HG02763 (cell line): ENCODE results near the gene FTO.

Experiments
- ATAC-seq: cut with Tn5 transposase; IDR thresholded peaks from one replicate; pipeline ENCODE4 v1.9.1; 2021; ENCODE audit warnings: mild to moderate bottlenecking, moderate library complexity; ENCODE audit not compliant: unreplicated experiment

FTO gene

DNA sequence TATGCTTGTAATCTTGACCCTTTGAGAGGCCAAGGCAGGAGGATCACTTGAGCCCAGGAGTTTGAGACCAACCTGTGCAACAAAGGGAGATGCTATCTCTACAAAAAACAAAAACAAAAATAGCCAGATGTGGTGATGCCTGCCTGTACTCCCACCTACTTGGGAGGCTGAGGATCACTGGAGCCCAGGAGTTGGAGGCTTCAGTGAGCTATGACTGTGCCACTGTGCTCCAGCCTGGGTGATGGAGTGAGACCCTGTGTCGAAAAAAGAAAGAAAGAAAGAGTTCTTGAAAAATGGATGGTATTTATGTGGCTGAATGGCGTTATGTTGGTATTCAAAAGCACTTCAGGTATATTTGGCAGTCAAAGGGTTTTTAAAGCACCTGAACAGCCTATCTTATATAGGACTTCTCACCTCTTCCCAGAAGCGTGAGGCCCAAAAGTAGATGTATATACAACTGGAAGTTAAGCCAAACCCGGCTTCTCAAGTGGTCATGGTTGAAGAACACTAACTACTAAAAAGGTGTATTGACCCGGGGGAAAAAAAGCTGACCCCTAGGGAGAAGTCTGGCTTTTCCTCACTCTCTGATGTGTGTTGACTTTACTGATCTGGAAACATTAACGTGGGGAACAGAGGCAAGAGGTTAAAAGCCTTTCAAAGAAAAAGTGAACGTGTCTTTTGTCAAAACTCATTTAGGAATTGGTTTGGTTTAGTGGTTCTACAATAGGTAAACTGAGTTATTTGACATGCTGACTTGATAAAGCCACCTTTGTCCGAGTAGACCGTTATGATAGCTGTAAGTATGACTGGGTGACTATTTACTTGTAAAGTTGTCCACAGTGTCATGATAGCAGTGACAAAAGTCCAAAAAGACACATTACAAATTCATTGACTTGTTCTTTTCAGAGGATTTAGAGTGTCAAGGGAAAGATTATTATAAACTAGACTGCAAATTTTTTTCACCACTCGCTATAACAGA, 399.2 kb downstream of the FTO start:
- ATAC-seq: no peak

DNA sequence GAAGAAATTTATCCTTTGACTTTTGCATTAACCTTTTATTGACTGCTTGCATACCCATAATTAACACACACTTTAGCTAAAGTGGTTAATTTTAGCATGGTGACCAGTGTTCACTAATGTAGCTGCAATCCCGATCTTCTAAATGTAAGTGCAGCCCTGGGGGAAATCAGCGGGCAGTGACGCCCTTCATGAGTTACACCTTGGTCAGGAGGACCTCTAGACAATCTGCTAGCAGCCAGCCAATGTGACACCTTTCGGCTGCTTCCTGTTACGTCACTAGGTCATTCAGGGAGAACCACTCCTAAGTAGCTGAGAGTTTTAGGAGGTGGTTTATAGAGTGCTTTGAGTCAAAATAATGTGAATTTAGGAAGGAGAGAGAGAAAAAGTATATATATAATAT, 402.1 kb downstream of the FTO start:
- no peak for ATAC-seq

DNA sequence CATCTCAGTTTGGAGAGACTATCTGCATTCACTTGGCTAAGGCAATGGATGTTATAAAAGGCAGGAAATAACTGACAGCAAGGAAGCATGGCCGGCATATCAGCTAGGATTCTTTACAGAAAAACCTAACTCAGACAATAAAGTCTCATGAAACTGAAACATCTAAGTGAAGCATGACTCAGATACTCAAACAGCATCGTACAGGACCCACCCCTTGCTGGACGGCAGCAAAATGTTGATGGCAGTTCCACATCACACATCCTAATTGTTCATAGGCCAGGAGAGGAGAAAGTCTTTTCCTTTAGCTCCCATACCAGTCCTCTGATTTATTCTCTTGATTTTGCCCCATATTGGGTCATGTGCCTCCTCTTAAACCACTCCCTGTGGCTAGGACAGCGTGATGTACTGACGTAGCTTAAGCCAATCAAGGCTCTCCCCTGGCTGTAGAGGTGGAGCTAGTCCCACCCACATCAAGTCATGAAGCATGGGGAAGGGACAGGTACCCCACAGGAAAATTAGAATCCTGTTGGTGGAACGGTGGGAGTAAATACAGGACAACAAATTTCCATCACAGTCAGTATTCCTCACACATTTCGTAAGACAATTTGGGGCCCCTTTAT, 403.7 kb downstream of the FTO start:
- ATAC-seq: no peak

DNA sequence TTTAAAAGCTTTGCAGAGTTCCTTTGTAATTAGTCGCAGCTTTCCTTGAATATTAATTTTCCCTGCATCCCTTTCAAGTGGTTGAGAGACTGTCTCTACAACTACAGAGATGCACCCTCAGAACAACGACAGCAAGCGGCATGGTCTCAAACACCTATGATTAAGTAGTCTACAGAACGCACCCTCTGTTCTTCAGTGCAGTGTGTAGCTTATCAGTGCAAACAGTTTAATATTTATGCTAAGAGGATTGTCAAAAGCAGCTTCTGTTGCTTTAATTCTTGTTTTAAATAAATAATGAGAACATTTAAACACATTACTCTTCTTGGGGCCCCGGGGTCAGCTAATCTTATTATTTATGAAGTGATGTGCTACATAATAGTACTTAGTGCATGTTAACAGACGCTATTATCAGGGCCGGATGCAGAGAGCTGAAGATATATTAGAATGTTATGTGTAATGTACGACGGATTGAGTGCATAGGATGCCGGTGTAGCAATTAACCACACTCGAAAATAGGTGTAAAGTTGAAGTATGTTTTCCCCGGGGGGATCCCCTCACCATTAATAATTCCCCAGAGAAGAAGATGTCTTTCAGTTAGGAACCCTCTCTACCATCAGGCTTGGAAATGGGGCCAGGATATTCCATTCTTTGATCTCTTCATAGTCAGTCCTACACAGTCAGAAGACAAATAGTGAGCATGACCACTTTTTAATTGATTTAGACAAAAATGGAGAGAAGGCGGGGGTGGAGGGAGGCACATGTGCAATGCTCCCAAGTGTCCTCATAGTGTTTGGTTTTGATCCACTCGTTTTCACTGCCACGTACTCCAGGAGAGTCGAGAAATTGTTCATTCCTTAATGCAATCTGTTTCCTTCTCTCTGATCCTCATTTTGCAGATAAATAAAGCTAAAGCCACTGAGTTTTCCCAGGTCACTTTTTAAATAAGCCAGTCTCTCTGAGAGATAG, 406.3 kb downstream of the FTO start:
- ATAC-seq: no peak

DNA sequence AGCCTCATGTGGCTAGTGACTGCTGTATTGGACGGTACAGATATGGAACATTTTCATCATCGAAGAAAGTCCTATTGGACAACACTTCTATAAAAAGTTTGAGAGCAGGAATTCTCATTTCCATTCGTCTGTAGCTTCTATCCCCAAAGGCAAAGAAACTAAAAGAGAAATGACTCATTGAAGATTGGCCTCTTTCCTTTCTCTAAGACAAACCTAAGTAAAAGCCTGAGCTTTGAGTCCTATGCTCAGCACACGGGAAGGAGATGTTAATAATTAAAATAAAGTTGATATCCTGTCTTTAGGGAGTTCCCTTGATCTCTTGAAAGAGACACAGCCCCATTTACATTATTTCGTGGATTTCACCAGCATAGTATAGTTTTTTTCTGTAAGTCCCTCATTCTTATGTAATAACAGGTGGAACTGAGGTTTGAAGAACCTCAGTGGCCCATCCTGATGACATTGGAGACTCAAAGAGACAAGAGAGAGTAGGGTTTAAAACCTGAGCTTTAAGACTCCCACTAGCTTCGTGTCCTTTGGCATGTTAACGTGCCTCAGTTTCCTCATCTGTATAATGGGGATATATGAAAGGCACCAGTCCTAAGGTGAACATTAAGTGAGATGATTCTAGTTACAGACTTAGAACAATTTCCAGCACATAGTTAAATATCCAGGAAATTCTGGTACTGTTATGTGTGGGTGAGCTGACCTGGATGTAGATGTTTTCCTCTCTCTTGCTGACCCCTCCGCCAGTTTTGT, 408.7 kb downstream of the FTO start:
- ATAC-seq: no peak

DNA sequence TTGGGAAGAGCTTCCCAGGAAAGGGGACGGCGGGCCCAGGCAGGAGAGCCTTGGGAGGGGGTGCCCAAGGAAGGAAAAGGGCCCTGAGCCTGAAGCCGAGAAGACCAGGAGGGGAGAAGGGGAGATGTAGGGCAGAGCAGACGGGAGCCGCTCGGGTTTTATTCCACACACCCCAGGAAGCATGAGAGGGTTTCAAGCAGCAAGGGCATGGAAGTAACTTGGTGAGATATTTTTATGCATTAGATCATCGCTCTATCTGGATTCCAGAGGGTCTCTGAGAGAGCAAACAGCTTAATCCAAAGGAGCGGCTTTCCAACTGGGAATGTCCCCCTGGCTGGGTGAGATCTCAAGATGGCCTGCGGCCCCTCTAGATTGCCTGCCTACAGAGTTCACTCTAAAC, 411.6 kb downstream of the FTO start:
- ATAC-seq: no peak

DNA sequence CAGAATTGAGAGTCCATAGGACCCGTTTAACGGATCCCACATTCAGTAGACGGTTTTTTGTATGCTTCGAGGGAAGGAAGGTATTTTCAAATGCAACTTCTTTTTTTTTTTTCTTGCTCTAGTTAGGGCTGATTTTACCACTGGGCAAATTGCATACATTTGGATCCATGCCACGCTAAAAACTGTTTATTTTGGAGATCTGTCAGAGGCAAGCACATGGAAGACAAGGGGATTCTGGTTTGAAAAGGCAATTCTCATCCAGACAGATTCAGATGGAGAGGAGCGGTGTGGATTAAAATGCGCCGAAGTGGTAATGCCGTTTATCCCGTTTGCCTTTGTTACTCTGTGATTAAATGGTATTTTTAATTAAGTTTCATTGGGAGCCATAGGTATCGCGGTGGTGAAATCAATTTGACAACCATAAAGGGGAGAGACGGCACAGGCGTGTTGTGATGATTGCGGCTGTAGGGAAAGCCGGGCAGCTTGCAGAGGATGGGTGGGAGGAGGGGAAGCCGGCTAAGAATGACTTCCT, 412.2 kb downstream of the FTO start:
- no peak for ATAC-seq

DNA sequence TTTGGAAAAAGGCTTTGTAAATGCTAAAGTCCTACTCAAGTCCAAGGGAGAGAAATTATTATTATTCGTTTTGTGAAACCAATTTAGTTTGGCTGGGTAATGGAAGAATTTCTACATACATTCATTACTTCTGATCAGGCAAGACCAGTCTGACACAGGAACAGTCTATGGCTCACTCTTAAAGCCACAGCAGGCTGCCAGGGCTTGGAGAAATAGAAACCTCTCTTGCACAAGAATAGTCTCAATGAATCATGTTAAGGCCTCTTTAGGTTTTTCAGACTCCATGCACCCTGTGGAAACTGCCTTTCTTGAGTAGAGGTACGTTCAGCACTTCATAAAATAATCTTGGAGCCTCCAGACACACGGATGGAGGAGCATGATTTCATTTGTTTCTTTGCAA, 414.9 kb downstream of the FTO start:
- no peak for ATAC-seq

DNA sequence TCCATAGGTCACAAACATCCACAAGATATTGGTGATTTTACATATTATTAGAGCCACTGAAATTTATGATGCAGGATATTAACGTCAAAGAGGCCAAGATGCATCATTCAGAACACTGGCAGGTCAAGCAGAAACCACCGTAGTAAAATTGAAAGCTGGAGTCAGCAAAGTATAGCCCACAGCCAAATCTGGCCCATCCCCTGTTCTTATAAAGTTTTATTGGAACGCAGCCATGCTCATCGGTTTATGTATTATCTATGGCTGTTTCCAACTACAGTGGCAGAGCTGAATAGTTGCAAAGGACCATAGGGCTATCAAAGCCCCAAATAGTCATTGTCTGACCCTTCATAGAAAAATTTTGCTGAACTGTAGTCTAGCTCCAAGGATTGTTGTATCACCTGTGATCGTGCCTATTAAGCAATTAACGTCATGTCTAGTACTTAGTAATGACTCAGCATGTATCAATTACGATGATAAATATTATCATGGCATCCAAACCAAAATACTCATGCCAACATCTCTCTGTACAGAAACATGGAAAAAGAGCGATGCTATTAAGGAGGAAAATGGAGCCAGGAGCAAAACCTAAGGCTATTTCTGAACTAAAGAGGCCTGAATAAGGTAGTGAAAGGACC, 417.0 kb downstream of the FTO start:
- ATAC-seq: no peak

DNA sequence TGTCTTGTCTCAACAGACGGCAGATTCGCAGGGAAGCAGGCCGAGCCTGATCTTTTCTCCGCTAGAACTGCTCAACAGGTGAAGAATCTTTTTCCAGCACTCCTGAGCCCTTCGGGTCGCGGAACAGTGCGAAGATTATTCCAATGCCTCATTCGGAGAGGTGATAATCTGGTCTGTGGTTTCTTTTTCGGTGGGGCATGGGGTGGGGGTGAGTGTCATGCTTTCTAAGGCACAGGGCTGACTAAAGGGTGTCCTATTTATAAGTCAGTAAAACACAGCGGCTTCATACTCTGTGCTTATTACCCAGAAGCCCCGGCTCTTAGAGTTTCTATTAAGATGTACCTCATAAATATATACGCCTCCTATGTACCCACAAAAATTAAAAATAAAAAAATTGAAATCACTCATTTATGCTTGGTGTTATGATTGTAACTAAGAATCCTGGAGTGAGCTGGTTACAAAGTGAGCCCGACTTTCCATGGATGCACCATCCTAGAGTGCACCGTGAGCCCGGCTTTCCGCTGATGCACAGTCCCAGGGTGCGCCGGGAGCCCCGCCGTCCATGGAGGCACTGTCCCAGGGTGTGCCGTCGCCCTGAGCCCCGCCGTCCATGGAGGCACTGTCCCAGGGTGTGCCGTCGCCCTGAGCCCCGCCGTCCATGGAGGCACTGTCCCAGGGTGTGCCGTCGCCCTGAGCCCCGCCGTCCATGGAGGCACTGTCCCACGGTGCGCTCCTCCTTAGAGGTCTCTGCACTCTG, 417.8 kb downstream of the FTO start:
- no peak for ATAC-seq

DNA sequence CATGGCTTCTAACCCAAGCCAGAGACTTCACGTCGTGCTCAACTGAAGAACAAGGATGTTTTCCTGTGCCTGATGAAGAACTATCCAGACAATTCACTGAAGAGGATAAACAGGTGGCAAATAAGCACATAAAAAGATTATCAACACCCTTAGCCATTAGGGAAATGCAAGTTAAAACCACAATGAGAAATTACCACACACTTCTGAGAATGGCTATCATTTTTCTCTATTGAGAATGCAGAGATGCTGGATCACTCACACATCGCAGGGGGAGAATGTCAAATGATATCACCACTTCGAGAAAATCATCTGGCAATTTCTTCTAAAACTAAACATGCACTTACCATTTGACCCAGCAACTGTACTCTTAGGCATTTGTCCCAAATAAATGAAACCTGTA, 419.8 kb downstream of the FTO start:
- no peak for ATAC-seq

DNA sequence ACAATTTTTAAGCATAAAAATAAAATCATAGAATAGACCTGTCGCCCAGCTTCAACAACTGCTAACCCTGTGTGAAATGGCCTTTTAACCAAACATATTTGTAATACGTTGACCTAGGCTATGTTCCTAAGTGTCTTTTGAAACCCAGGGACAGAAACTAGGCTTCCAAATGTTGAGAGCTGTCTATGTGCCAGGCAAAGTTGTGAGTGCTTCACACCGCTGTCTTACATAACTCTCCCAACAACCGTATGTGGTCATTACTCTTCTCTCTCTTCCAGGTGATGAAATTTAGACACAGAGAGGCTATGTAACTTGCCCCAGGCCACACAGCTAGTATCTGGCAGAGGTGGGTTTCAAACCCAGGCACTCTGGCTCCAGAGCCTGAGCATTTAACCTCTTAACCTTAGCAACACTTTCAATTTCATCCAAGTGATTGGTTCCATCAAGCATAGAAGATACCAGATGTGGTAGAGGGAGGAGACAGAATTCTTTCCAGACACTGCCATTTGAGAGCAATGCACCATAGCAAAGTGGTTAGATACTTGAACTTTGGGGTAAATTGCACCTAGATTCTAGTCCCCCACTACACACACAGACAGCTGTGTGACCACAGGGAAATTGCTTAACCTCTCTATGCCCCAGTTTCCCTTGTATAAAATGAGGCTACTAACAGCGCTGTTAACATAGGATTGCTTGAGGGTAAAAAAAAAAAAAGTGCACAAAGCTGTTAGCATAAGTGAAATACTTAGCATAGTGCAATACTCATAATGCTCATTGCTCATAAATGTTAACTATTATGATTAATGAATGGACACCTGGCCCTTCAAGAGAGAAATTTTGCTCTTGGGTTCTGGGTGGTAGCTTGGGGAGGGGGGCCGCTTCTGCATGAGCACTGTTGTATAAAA, 422.0 kb downstream of the FTO start:
- ATAC-seq: no peak

DNA sequence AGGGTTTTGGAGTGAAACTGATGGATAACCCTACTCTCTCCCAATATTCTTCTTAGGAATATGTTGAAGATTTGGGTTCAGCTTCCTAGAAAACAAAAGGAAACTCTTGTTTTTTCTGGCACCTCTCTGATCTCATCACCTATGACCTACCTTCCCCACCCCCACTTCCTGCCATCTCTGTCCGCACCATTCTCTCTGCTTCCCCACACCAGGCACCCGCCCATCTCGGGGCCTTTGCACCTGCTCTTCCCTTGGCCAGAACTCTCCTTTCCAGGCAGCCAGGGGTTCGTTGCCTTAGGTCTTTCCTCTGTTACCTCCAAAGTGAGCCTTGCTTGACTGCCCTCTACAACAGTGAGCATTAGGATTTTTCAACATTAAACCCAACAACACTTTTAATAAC, 423.0 kb downstream of the FTO start:
- ATAC-seq: no peak

DNA sequence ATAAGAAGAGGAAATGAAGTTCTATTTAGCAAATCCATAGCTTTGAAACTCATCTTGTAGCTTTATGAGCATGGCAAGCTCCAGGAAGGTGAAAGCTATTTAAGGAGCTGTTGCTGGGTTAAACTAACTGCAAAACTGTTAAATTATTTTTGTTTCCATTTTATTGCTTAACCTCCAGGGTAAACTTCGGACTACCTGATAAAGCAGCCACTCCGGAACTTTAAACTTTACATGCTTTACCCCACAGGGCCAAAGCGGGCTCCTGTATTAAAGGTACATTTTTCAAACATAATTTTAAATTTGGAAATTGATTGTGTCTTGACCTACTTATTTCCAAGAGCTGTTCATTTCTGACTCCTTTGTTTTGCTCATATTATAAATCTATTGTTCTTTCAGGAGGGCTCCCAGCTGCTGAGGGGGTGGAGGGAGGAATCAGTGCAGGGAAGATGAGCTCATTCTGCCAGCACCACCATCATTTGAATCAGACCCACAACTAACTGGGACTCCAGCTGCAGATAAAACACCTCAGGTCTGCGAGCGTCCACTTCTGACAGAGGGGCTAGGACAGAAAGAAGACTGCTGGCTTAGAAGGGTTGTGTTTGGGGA, 424.8 kb downstream of the FTO start:
- no peak for ATAC-seq

DNA sequence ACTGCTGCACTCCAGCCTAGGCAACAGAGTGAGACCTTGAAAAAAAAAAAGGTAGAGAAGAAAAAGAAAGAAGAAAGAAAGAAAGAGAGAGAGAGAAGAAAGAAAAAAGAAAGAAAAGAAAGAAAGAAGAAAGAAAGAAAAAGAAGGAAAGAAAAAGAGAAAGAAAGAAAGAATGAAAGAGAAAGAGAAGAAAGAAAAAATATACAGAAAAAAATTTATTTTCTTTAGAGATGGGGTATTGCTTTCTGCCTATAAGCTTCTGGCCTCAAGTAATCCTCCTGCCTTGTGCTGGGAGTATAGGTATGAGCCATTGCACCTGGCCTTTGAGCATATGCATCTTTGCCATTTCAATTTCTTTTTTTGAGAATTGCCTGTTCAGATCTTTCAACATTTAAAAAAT, 425.9 kb downstream of the FTO start:
- no peak for ATAC-seq

DNA sequence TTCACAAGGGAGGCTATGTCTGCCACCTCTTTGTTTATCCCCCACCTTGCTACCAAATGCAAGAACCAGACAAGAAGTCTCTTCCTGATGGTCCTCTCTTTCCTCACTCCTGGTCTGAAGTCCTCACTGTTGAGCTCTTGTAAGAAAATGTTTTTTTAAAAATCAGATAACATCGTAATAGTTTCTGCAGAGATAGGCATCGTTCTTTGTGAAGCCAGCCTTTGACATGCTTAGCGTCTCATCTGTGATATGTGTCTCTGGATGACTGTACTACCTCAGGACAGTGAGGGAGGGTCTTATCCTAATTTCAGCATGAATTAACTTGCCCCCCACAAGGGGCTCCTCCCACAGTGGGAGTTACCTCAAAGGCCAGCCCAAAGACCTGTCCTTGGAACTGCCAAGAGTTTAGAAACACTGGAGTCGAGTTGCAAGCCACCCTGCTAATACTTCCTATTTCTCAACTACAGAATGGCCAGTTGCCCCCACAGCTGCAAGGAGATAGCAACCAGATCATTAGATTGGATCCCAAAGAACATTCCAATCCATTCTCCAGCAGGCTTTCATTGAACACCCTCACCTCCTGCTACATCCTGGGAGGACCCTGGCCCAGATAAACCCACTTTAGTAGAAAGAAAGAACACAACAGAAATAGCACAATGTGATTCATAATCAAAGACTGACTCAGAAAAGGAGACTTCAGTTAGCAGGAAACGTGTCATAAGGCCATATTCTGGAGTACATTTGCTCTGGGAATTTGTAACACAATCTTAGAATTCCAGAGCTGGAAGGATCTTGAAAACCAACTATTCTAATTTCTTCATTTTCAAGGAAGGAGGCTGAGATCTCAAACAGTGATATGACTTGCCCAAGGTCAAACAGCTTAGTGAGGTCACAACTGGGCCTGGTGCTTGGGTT, 431.7 kb downstream of the FTO start:
- no peak for ATAC-seq

DNA sequence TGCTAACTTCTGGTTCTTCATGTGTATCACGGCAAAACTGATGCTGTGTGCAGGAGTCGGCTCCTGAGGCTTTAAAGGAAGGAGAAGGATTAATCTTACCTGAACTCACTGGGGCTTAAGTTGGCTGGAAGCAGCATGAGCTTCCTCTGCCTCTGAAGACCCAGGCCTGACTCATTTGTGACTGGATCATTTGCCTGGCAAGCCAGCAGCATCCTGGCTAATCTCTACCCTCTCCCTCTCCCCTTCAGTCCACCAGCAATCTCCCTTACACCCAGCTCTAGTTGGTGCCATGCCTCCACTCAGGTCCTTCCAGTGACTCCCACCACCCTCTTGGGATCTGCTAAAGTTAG, 432.3 kb downstream of the FTO start:
- ATAC-seq: no peak
